HG02852 (cell line): ENCODE measurements around the gene PDE9A.
"Not testable (repeated sequence)": the region's sequence is repeated elsewhere in the genome, so short reads cannot be mapped to it uniquely, and the experiment has no call there.

Experiments
- ATAC-seq: cut with Tn5 transposase; IDR thresholded peaks from one replicate; pipeline ENCODE4 v1.9.1; 2021; ENCODE audit warnings: mild to moderate bottlenecking, moderate library complexity; ENCODE audit not compliant: unreplicated experiment

PDE9A gene

DNA sequence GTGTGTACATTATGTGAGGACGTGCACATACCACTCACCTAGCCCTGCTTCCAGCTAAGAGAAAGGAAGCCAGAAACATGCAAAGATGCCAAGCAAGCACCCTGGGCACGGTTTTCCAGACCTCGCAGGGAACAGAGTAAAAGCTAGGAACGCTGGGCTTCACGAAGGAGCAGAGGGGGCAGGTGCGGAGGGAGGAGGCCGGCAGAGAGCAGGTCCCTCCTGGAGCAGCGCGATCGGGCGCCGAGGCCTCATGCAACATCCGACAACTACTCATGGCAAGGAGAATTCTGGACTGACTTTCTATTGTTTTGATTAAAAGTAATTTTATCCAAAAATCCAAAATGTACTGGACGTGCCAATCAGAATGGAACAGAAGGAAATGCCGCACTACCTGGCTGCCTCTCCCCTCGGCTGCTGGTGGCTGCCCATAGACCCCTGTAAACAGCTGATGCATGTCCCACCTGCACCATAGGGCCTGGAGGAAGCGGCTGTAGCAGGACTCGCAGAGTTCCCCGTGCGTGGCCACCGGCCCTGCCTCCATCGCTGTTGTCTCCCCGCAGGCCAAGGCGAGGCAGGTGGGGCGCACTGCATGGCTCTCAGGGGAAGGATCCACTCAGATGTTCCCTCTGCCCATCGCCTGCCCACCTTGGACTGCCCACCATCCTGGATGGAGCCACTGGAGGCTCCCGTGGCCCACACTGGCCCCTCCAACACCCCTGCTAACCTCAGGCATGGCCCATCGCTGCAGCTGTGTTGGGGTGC lies 132.4 kb downstream of the PDE9A start:
- ATAC-seq = no peak

DNA sequence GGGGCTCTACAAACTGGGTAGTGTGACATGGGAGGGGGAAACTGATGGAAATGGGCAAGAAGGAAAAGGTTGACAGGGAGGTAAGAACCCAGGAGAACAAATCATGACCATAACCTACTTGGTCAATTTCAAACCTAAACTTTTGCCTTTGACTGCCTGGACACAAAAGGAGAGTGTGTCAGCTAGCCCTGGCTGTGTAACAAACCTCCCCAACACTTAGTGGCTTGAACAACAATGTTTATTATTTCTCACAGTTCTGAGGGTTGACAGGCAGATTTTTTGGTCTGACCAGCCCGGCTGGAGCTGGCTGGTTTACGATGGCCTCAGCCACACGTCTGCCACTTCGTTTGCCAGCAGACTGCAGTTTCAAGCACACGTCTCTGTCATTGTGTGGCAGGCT lies 133.5 kb downstream of the PDE9A start:
- ATAC-seq = no peak

DNA sequence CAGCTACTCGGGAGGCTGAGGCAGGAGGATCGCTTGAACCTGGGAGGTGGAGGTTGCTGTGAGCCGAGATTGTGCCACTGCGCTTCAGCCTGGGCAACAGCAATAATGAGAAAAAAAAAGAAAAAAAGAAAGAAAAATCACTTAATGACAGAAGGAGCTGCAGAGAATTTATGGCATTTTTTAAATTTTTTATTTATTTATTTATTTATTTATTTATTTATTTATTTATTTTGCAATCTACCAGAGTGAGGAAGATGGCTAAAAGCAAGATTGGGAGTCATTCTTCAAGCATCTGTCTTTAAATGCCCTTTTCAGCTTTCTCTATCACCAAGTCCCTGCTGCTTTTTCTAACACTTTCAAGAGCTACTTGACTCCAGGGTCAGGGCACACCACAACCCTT lies 134.2 kb downstream of the PDE9A start:
- ATAC-seq = no peak

GRCh38 chr21:42790520-42791065 lies 137.2 kb downstream of the PDE9A start:
- no peak for ATAC-seq

GRCh38 chr21:42793774-42794173 lies 140.4 kb downstream of the PDE9A start:
- no peak for ATAC-seq

GRCh38 chr21:42794551-42794950 lies 141.1 kb downstream of the PDE9A start:
- ATAC-seq = no peak

- ATAC-seq = no peak
Measured at GRCh38 chr21:42796327-42797062, 143.1 kb downstream of the PDE9A start.

DNA sequence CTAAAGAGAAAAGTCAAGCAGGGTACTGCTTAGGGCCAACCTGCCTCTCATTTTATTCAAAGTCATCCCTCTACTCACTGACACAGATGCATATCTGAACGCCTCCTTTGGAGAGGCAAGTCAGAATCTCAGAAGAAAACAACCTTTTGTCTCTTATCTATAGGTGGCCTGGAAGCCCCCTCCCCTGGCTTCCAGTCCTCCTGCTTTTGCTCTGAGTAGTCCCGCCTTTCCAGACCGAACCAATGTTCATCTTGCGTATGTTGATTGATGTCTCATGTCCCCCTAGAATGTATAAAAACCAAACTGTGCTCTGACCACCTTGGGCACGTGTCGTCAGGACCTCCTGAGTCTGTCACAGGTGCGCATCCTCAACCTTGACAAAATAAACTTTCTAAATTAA lies 144.1 kb downstream of the PDE9A start:
- no peak for ATAC-seq

DNA sequence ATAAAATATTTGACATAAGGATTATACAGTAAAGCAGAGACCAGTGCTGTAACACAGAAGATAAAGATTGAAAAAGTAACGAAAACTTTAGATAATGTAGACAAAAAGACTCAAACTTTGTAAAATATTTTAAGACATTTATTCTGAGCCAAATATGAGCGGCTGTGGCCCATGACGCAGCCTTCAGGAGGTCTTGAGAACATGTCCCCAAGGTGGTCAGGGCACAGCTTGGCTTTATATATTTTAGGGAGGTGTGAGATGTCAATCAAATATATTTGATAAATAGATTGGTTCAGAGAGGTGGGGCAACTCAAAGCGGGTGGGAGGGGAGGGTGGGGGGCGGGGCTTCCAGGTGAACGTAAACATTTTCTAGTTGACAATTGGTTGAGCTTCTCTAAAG lies 144.7 kb downstream of the PDE9A start:
- ATAC-seq = no peak

DNA sequence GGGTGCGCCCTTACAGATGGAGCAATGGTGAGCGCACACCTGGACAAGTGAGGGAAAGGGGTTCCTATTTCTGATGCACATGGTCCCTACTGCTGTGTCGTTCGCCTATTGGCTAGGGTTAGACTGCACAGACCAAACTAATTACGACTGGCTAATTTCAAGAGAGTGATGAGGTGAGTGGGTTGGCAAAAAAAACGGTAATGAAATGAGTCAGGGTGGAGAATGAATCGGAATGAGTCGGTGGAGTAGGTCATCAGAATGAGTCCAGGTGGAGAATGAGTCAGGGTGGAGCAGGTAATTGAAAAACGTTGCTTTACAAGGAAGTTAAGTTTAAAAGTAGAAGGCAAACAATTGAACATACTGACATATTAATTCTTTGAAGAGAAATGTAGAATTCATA lies 146.1 kb downstream of the PDE9A start:
- no peak for ATAC-seq

DNA sequence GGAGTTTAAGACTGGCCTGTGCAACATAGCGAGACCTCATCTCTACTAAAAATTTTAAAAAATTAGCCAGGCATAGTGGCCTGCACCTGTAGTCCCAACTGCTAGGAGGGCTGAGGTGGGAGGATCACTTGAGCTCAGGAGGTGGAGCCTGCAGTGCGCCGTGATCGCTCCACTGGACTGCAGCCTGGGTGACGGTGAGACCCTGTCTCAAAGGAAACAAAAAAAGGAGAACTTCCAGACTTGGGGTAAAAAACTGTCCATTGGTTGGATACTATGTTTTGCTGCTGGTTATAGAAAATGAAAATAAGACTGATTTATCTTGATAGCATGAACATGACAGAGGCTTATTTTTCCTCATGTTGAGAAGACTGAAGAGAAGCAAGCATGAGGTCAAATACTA lies 146.5 kb downstream of the PDE9A start:
- ATAC-seq = no peak

DNA sequence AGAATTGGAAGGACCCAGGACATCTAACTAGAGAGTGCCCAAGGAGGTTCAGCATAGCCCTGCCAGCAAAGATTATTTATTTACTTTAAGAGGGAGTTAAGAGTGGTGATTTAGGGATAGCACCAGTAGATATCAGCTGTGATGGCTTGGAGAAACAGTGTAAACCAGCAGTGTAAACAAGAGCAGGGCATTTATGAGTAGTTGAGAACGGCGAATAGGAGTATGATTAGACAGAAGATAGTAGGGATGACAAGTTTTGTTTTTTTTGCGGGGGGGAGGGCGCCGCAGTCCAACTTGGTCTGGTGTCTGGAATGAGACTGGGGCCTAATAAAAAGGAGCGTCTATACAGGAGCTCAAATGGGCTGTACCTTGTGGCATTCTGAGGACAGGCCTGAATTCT lies 148.2 kb downstream of the PDE9A start:
- ATAC-seq = not testable (repeated sequence)

- ATAC-seq = no peak
Measured at GRCh38 chr21:42806509-42807140, 153.2 kb downstream of the PDE9A start.

DNA sequence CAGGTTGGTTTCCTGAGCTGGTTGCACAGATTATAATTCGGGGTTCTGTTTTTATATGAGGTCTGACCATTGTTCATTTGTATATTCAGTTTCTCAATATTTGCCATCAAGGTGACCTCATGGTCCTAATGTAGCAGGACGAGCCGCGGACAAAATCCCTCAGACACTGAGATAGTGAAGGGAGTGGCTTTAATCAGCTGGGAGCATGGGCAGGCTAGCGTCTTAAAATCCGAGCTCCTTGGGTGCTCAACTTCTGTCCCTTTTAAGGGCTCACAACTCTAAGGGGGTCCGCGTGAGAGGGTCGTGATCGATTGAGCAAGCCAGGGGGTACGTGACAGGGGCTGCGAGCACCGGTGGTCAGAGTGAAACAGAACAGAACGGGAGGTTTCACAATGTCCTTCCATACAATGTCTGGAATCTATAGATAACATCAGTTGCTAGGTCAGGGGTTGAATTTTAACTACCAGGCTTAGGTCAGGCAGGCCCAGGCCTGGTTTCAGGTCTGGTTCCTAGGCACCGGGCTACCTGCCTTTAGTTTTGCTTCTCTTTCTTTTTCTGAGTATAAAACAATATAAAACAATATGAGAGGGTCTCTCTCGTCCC lies 154.0 kb downstream of the PDE9A start:
- not testable (repeated sequence) for ATAC-seq

- ATAC-seq = no peak
Measured at GRCh38 chr21:42807938-42808613, 154.7 kb downstream of the PDE9A start.

GRCh38 chr21:42809171-42809570 lies 155.8 kb downstream of the PDE9A start:
- no peak for ATAC-seq

GRCh38 chr21:42809577-42810475 lies 156.4 kb downstream of the PDE9A start:
- ATAC-seq = no peak

- ATAC-seq = no peak
Measured at GRCh38 chr21:42811960-42812359, 158.5 kb downstream of the PDE9A start.

DNA sequence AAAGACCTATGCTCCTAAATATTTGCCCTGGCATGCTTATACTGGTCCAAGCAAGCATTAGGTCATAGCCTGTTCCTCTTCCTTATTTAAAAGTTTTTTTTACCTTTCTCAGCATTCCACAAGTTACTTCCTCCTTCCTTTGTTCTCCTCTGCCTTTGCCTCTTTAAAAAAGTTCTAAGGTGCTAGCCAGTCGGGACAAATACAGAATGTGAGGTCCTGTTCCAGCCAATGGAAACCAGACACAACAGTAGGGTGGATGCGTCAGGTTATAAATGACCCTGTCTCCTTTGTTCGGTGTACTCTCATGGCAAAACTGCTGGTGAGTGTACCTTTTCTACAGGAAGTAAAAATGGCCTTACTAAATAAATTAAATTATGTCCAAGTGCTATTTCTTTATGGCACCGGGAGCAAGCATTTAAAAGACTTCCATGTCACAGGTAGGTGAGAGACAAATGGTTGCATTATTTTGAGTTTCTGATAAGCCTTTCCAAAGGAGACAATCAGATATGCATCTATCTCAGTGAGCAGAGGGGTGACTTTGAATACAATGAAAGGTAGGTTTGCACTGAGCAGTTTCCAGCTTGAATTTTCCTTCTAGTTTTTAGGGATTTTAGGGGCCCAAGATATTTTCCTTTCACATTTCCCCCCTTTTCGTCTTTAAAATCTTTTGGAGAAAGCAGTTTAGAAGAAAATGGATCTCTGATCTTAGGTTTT lies 159.3 kb downstream of the PDE9A start:
- ATAC-seq = not testable (repeated sequence)
